H9 (cell line): ENCODE results near the gene SYK. TPM values are rescaled to one million over a fixed set of nuclear protein-coding genes. Genes with fewer than 3 reads are reported as not detected.

Source experiments
- DNase-seq: peaks from one replicate; pipeline ENCODE4 v3.0.0-alpha.2; 2017
- H2AFZ ChIP-seq: one replicate; pipeline ENCODE4 v1.6.1; 2013; ENCODE audit warnings: mild to moderate bottlenecking, low read length, control low read depth, moderate library complexity
- H2AK5ac ChIP-seq: 2 replicates; pipeline ENCODE4 v1.6.1; 2013; ENCODE audit warnings: low read length, control low read depth, mixed read lengths; ENCODE audit not compliant: insufficient read length
- H2BK120ac ChIP-seq: one replicate; pipeline ENCODE4 v1.6.1; 2013; ENCODE audit warnings: low read depth, mild to moderate bottlenecking, low read length, control low read depth, inconsistent platforms; ENCODE audit not compliant: poor library complexity, severe bottlenecking
- H2BK12ac ChIP-seq: 2 replicates; pipeline ENCODE4 v1.6.1; 2013; ENCODE audit warnings: low read length, control low read depth, mixed read lengths, low read depth; ENCODE audit not compliant: insufficient read length
- H2BK15ac ChIP-seq: 2 replicates; pipeline ENCODE4 v1.6.1; 2013; ENCODE audit warnings: low read depth, low read length, control low read depth
- H2BK20ac ChIP-seq: one replicate; pipeline ENCODE4 v1.6.1; 2013; ENCODE audit warnings: low read depth, mild to moderate bottlenecking, low read length, control low read depth, inconsistent platforms; ENCODE audit not compliant: poor library complexity, severe bottlenecking
- H2BK5ac ChIP-seq: 2 replicates; pipeline ENCODE4 v1.6.1; 2013; ENCODE audit warnings: low read length, control low read depth, mixed read lengths; ENCODE audit not compliant: insufficient read length
- H3K14ac ChIP-seq: 2 replicates; pipeline ENCODE4 v1.6.1; 2013; ENCODE audit warnings: low read length, control low read depth; ENCODE audit not compliant: insufficient read depth
- H3K18ac ChIP-seq: 2 replicates; pipeline ENCODE4 v1.6.1; 2013; ENCODE audit warnings: low read depth, mild to moderate bottlenecking, mixed read lengths, low read length, control low read depth; ENCODE audit not compliant: insufficient read length
- H3K23ac ChIP-seq: 2 replicates; pipeline ENCODE4 v1.6.1; 2013; ENCODE audit warnings: low read length, control low read depth, mixed read lengths, low read depth; ENCODE audit not compliant: insufficient read length
- H3K23me2 ChIP-seq: 2 replicates; pipeline ENCODE4 v1.6.1; 2013; ENCODE audit warnings: low read depth, mild to moderate bottlenecking, mixed read lengths, low read length, control low read depth; ENCODE audit not compliant: insufficient read length, poor library complexity, severe bottlenecking
- H3K27ac ChIP-seq: 2 replicates; pipeline ENCODE4 v1.5.1; 2013; ENCODE audit warnings: low read length, control low read depth, mixed read lengths, low read depth; ENCODE audit not compliant: insufficient read length
- H3K27me3 ChIP-seq: 2 replicates; pipeline ENCODE4 v1.6.1; 2013; ENCODE audit warnings: low read length, control low read depth, inconsistent platforms; ENCODE audit not compliant: insufficient read depth
- H3K4ac ChIP-seq: 2 replicates; pipeline ENCODE4 v1.6.1; 2013; ENCODE audit warnings: low read depth, mild to moderate bottlenecking, control low read depth, inconsistent platforms, low read length, moderate library complexity
- H3K4me1 ChIP-seq: 2 replicates; pipeline ENCODE4 v1.6.1; 2013; ENCODE audit warnings: low read length, control low read depth, inconsistent platforms; ENCODE audit not compliant: insufficient read depth
- H3K4me2 ChIP-seq: 2 replicates; pipeline ENCODE4 v1.6.1; 2013; ENCODE audit warnings: low read length, control low read depth, mixed read lengths; ENCODE audit not compliant: insufficient read length, insufficient read depth
- H3K56ac ChIP-seq: 2 replicates; pipeline ENCODE4 v1.6.1; 2013; ENCODE audit warnings: low read depth, mild to moderate bottlenecking, mixed read lengths, low read length, control low read depth; ENCODE audit not compliant: insufficient read length
- H3K79me1 ChIP-seq: 2 replicates; pipeline ENCODE4 v1.6.1; 2013; ENCODE audit warnings: low read depth, mild to moderate bottlenecking, moderate library complexity, low read length, control low read depth, inconsistent platforms; ENCODE audit not compliant: insufficient read depth, poor library complexity, severe bottlenecking
- H3K79me2 ChIP-seq: 2 replicates; pipeline ENCODE4 v1.6.1; 2013; ENCODE audit warnings: low read length, control low read depth, inconsistent platforms; ENCODE audit not compliant: insufficient read depth
- H3K9ac ChIP-seq: 2 replicates; pipeline ENCODE4 v1.6.1; 2013; ENCODE audit warnings: low read length, control low read depth, mixed read lengths; ENCODE audit not compliant: insufficient read length; ENCODE audit errors: extremely low read depth
- H3K9me3 ChIP-seq: one replicate; pipeline ENCODE4 v1.6.1; 2013; ENCODE audit warnings: low read depth, low read length, inconsistent platforms; ENCODE audit not compliant: control insufficient read depth
- H3T11ph ChIP-seq: one replicate; pipeline ENCODE4 v1.6.1; 2013; ENCODE audit warnings: mild to moderate bottlenecking, low read length, control low read depth, inconsistent platforms
- H4K20me1 ChIP-seq: one replicate; pipeline ENCODE4 v1.6.1; 2013; ENCODE audit not compliant: control insufficient read depth, insufficient read length, insufficient read depth
- H4K5ac ChIP-seq: 2 replicates; pipeline ENCODE4 v1.6.1; 2013; ENCODE audit warnings: low read depth, mild to moderate bottlenecking, mixed read lengths, low read length, control low read depth; ENCODE audit not compliant: insufficient read length
- H4K8ac ChIP-seq: replicated peaks from 2 replicates; pipeline ENCODE4 v1.6.1; 2013; ENCODE audit warnings: low read length, control low read depth, mixed read lengths, low read depth; ENCODE audit not compliant: insufficient read length
- H4K91ac ChIP-seq: 2 replicates; pipeline ENCODE4 v1.6.1; 2013; ENCODE audit warnings: low read depth, mild to moderate bottlenecking, moderate library complexity, mixed read lengths, low read length, control low read depth; ENCODE audit not compliant: insufficient read length
- H3K27ac Mint-ChIP-seq, 3 experiments: 2 replicates in 2 of 3; 3 replicates in 1 of 3; pipeline ENCODE4 v1.8.0; 2020 to 2021; ENCODE audit warnings: mixed read lengths in 3 of 3, mild to moderate bottlenecking in 1 of 3, moderate library complexity in 1 of 3
- H3K27me3 Mint-ChIP-seq: 2 replicates; pipeline ENCODE4 v1.8.0; 2021; ENCODE audit warnings: low read depth, mild to moderate bottlenecking, moderate library complexity, mixed read lengths
- H3K36me3 Mint-ChIP-seq, 3 experiments: 2 replicates in 2 of 3; 3 replicates in 1 of 3; pipeline ENCODE4 v1.8.0; 2020 to 2021; ENCODE audit warnings: low read depth in 3 of 3, mixed read lengths in 3 of 3; ENCODE audit not compliant: insufficient read depth in 1 of 3
- H3K4me1 Mint-ChIP-seq, 2 experiments: 2 replicates each; pipeline ENCODE4 v1.8.0; 2020; ENCODE audit warnings: mixed read lengths in 2 of 2
- H3K4me3 Mint-ChIP-seq, 2 experiments: 2 replicates in 1 of 2; 3 replicates in 1 of 2; pipeline ENCODE4 v1.8.0; 2020 to 2021; ENCODE audit warnings: mild to moderate bottlenecking in 2 of 2, mixed read lengths in 2 of 2, moderate library complexity in 1 of 2
- H3K9me3 Mint-ChIP-seq, 2 experiments: 2 replicates in 1 of 2; 3 replicates in 1 of 2; pipeline ENCODE4 v1.8.0; 2020; ENCODE audit warnings: mild to moderate bottlenecking in 2 of 2, mixed read lengths in 2 of 2, moderate library complexity in 1 of 2
- CTCF ChIP-seq: fragments of 200-600 bp; sonication (generic); conservative IDR thresholded peaks from 3 replicates; pipeline ENCODE4 v1.8.0; 2021; ENCODE audit warnings: antibody characterized with exemption, mild to moderate bottlenecking
- WGBS: extraction: QIAGEN DNeasy Blood & Tissue Kit; methylation state at CpG from one replicate; pipeline ENCODE4 v1.1.7; 2013; ENCODE audit warnings: missing lambda C conversion rate, low lambda C conversion rate, mixed read lengths; ENCODE audit not compliant: insufficient read length; ENCODE audit errors: extremely low coverage; 5-methylcytosine and 5-hydroxymethylcytosine counted together
- total RNA-seq: library from RNA; stranded (reverse); gene quantifications from 2 replicates; pipeline ENCODE4 v1.2.1, GENCODE V29; 2021

Gene SYK
- total RNA-seq, 1 experiment from 2014 or later = 7.9 TPM

- Histone ChIP-seq H2BK12ac (no peak overlapping the region), H3K18ac (no peak overlapping the region), H2AK5ac (no peak overlapping the region), H3K4ac (no peak overlapping the region), H2BK120ac (no peak overlapping the region), H3K27ac (no peak overlapping the region), H3K4me1 (no peaks in the 10 kb centered on the region), H3T11ph (no peak overlapping the region), H4K20me1 (no peaks in the 10 kb centered on the region), H3K4me2 (no peak overlapping the region), H3K79me1 (no peaks in the 10 kb centered on the region), H3K9ac (no peak overlapping the region), H2BK15ac (no peak overlapping the region), H2BK5ac (no peak overlapping the region), H4K8ac (no peak overlapping the region), H3K79me2 (no peaks in the 10 kb centered on the region), H3K23ac (no peak overlapping the region), H3K9me3 (no peaks in the 10 kb centered on the region), H3K56ac (no peak overlapping the region), H3K27me3 (no peaks in the 10 kb centered on the region), H3K23me2 (no peaks in the 10 kb centered on the region), H3K14ac (no peak overlapping the region), H2AFZ (no peak overlapping the region), H2BK20ac (no peak overlapping the region), H4K91ac (no peak overlapping the region), H4K5ac (no peak overlapping the region)
- Mint-ChIP-seq H3K4me1 (peaks cover 0 to 8% of the 10 kb centered on the region in 2 experiments; a peak in 2 of 4 replicates), H3K36me3 (peaks cover 0 to 2% (median 0%) of the 10 kb centered on the region in 3 experiments; a peak in 2 of 7 replicates), H3K27me3 (no peaks in the 10 kb centered on the region; the same call in 1 of the 2 replicates), H3K27ac (no peak overlapping the region), H3K4me3 (no peak overlapping the region), H3K9me3 (peaks cover 0 to 2% of the 10 kb centered on the region in 2 experiments; a peak in 1 of 5 replicates)
- no peak for TF ChIP-seq CTCF
- WGBS = no CpG with 5 or more reads among the region's 3 CpGs
- peak; percentile 10 for DNase-seq
These were observed 29.4 kb downstream of the SYK start for GRCh38 chr9:90830977-90831376.
